HEK293 (cell line): ENCODE results near the gene UACA.
A peak's percentile ranks its signal among the peaks of the same experiment; 100 is the strongest.

Experiments
- CTCF ChIA-PET: fragments of 350-600 bp; formaldehyde crosslinking; extraction: SDS; loops from one replicate; lab custom pipeline; 2021; ENCODE audit warnings: antibody characterized with exemption; lab: Yijun Ruan, JAX
- POLR2A ChIA-PET: fragments of 300-600 bp; formaldehyde crosslinking; extraction: SDS; loops from one replicate; lab custom pipeline; 2020; ENCODE audit warnings: antibody characterized with exemption, inconsistent platforms; lab: Yijun Ruan, JAX
- H3K27ac ChIP-seq: fragments of 200-500 bp; sonication (Bioruptor generic); 2 replicates; pipeline ENCODE4 v1.5.1; 2014; ENCODE audit warnings: low read depth, low read length, control low read depth, inconsistent platforms; ENCODE audit errors: extremely low read depth
- H3K36me3 ChIP-seq, 2 experiments: fragments of 200-500 bp in 1 of 2; sonication (Bioruptor generic) in 1 of 2; 1 replicate in 1 of 2; 2 replicates in 1 of 2; pipeline ENCODE4 v1.5.1; 2014 to 2017; ENCODE audit warnings: inconsistent platforms in 2 of 2, low read length in 2 of 2; ENCODE audit not compliant: control insufficient read depth in 2 of 2, insufficient read depth in 1 of 2
- H3K4me1 ChIP-seq: fragments of 200-500 bp; sonication (Bioruptor generic); 2 replicates; pipeline ENCODE4 v1.5.1; 2014; ENCODE audit warnings: mild to moderate bottlenecking, low read length, inconsistent platforms; ENCODE audit not compliant: control insufficient read depth, insufficient read depth
- H3K4me3 ChIP-seq: 2 replicates; pipeline ENCODE4 v1.5.1; 2011; ENCODE audit warnings: low read depth, mild to moderate bottlenecking, control low read depth, low read length, moderate library complexity
- H3K9me3 ChIP-seq: fragments of 200-500 bp; sonication (Bioruptor generic); 2 replicates; pipeline ENCODE4 v1.5.1; 2014; ENCODE audit warnings: low read depth, low read length, inconsistent platforms; ENCODE audit not compliant: control insufficient read depth, insufficient read depth
- ATF2 ChIP-seq: fragments of 450-650 bp; formaldehyde crosslinking; IDR thresholded peaks from 2 replicates; pipeline ENCODE4 v1.5.1; 2016; ENCODE audit warnings: missing biosample characterization, missing genetic modification characterization, low read depth
- BCL11B ChIP-seq: fragments of 450-650 bp; formaldehyde crosslinking; IDR thresholded peaks from 2 replicates; pipeline ENCODE4 v1.5.1; 2016; ENCODE audit warnings: low read depth, missing biosample characterization, missing genetic modification characterization
- KLF10 ChIP-seq: fragments of 450-650 bp; IDR thresholded peaks from 2 replicates; pipeline ENCODE4 v1.5.1; 2018; ENCODE audit warnings: missing biosample characterization, mild to moderate bottlenecking, missing genetic modification characterization
- PRDM6 ChIP-seq: fragments of 450-650 bp; formaldehyde crosslinking; IDR thresholded peaks from 2 replicates; pipeline ENCODE4 v1.5.1; 2017; ENCODE audit warnings: missing biosample characterization, missing genetic modification characterization
- SALL2 ChIP-seq: fragments of 450-650 bp; formaldehyde crosslinking; IDR thresholded peaks from 2 replicates; pipeline ENCODE4 v1.5.0; 2017; ENCODE audit warnings: missing biosample characterization, mild to moderate bottlenecking, missing genetic modification characterization, borderline replicate concordance
- ZBTB20 ChIP-seq: fragments of 450-650 bp; formaldehyde crosslinking; IDR thresholded peaks from 2 replicates; pipeline ENCODE4 v1.5.1; 2016; ENCODE audit warnings: missing biosample characterization, missing genetic modification characterization
- ZBTB6 ChIP-seq: fragments of 450-650 bp; formaldehyde crosslinking; IDR thresholded peaks from 2 replicates; pipeline ENCODE4 v1.5.1; 2017; ENCODE audit warnings: missing biosample characterization, missing genetic modification characterization
- ZFP37 ChIP-seq: fragments of 450-650 bp; formaldehyde crosslinking; IDR thresholded peaks from 2 replicates; pipeline ENCODE4 v1.5.1; 2016; ENCODE audit warnings: missing biosample characterization, missing genetic modification characterization
- ZFP69B ChIP-seq: fragments of 450-650 bp; formaldehyde crosslinking; IDR thresholded peaks from 2 replicates; pipeline ENCODE4 v1.5.1; 2016; ENCODE audit warnings: missing biosample characterization, missing genetic modification characterization
- ZIC2 ChIP-seq: fragments of 450-650 bp; formaldehyde crosslinking; IDR thresholded peaks from 2 replicates; pipeline ENCODE4 v1.5.1; 2016; ENCODE audit warnings: missing biosample characterization, missing genetic modification characterization
- ZNF138 ChIP-seq: fragments of 450-650 bp; formaldehyde crosslinking; IDR thresholded peaks from 2 replicates; pipeline ENCODE4 v1.5.1; 2016; ENCODE audit warnings: missing biosample characterization, missing genetic modification characterization, borderline replicate concordance
- ZNF16 ChIP-seq: fragments of 450-650 bp; formaldehyde crosslinking; IDR thresholded peaks from 2 replicates; pipeline ENCODE4 v1.5.1; 2016; ENCODE audit warnings: low read depth, missing biosample characterization, missing genetic modification characterization
- ZNF169 ChIP-seq: fragments of 450-650 bp; formaldehyde crosslinking; IDR thresholded peaks from 2 replicates; pipeline ENCODE4 v1.5.1; 2016; ENCODE audit warnings: missing biosample characterization, missing genetic modification characterization
- ZNF18 ChIP-seq: fragments of 450-650 bp; formaldehyde crosslinking; IDR thresholded peaks from 2 replicates; pipeline ENCODE4 v1.5.1; 2016; ENCODE audit warnings: missing biosample characterization, missing genetic modification characterization
- ZNF26 ChIP-seq: fragments of 450-650 bp; formaldehyde crosslinking; IDR thresholded peaks from 2 replicates; pipeline ENCODE4 v1.5.1; 2016; ENCODE audit warnings: missing biosample characterization, missing genetic modification characterization
- ZNF362 ChIP-seq: fragments of 450-650 bp; formaldehyde crosslinking; IDR thresholded peaks from 2 replicates; pipeline ENCODE4 v1.5.1; 2016; ENCODE audit warnings: missing biosample characterization, missing genetic modification characterization
- ZNF366 ChIP-seq: fragments of 450-650 bp; formaldehyde crosslinking; conservative IDR thresholded peaks from 2 replicates; pipeline ENCODE4 v1.5.1; 2016; ENCODE audit warnings: missing biosample characterization, missing genetic modification characterization
- ZNF510 ChIP-seq: fragments of 450-650 bp; formaldehyde crosslinking; IDR thresholded peaks from 2 replicates; pipeline ENCODE4 v1.5.1; 2018; ENCODE audit warnings: mild to moderate bottlenecking, missing genetic modification characterization, missing biosample characterization; ENCODE audit not compliant: insufficient replicate concordance
- ZNF558 ChIP-seq: fragments of 450-650 bp; formaldehyde crosslinking; IDR thresholded peaks from 2 replicates; pipeline ENCODE4 v1.5.1; 2016; ENCODE audit warnings: missing biosample characterization, missing genetic modification characterization
- ZNF596 ChIP-seq: fragments of 450-650 bp; IDR thresholded peaks from 2 replicates; pipeline ENCODE4 v1.5.0; 2018; ENCODE audit warnings: missing biosample characterization, mild to moderate bottlenecking, missing genetic modification characterization, moderate library complexity
- ZNF600 ChIP-seq: fragments of 450-650 bp; formaldehyde crosslinking; IDR thresholded peaks from 2 replicates; pipeline ENCODE4 v1.5.1; 2016; ENCODE audit warnings: missing biosample characterization, missing genetic modification characterization
- ZNF639 ChIP-seq: fragments of 450-650 bp; formaldehyde crosslinking; IDR thresholded peaks from 2 replicates; pipeline ENCODE4 v1.5.1; 2016; ENCODE audit warnings: missing biosample characterization, missing genetic modification characterization
- ZNF670 ChIP-seq: fragments of 450-650 bp; formaldehyde crosslinking; IDR thresholded peaks from 2 replicates; pipeline ENCODE4 v1.5.1; 2016; ENCODE audit warnings: missing biosample characterization, missing genetic modification characterization, low read depth
- ZNF692 ChIP-seq: fragments of 450-650 bp; formaldehyde crosslinking; IDR thresholded peaks from 2 replicates; pipeline ENCODE4 v1.5.1; 2016; ENCODE audit warnings: missing biosample characterization, missing genetic modification characterization
- ZNF76 ChIP-seq: fragments of 450-650 bp; formaldehyde crosslinking; IDR thresholded peaks from 2 replicates; pipeline ENCODE4; 2016; ENCODE audit warnings: low read depth, missing biosample characterization, missing genetic modification characterization, borderline replicate concordance

Gene UACA

GRCh38 chr15:70761931-70762468 is 1.4 kb downstream of the UACA start:
- H3K4me3 ChIP-seq, result peak overlapping the region; percentile 90
- ChIA-PET POLR2A (interaction anchor here (0.9 to 1.0 kb wide), 3 partner anchors 8 to 1469 kb away, joined by 3 to 7 read pairs (median 4); partner anchors contain the start of gene PKM), CTCF (interaction anchor here (0.5 to 3.6 kb wide), 5 partner anchors 45 to 1813 kb away, joined by 3 to 21 read pairs (median 3); no protein-coding TSS in a partner anchor)
- H3K27ac ChIP-seq, result peak overlapping the region; percentile 98
- H3K9me3 ChIP-seq, result no peaks in the 10 kb centered on the region
- peaks cover 57% of the 10 kb centered on the region for H3K4me1 ChIP-seq
- H3K36me3 ChIP-seq, result no peaks in the 10 kb centered on the region; a peak in 1 of 3 replicates
- TF ChIP-seq ZNF26 (tag by site-specific recombination) (no peak), BCL11B (tag by site-specific recombination) (no peak), ZNF670 (tag by site-specific recombination) (no peak), PRDM6 (tag by site-specific recombination) (peak; percentile 99), ZBTB20 (tag by site-specific recombination) (no peak), ZNF600 (tag by site-specific recombination) (no peak), ZBTB6 (tag by site-specific recombination) (no peak), ZNF692 (tag by site-specific recombination) (0 out of 2 replicates have a peak, but pooled peaks have one; percentile 59), SALL2 (tag by site-specific recombination) (no peak), ZFP69B (no peak), ZNF558 (tag by site-specific recombination) (peak; percentile 57; the same call in 1 of the 2 replicates), ZNF510 (tag by site-specific recombination) (peak; percentile 4), ZNF16 (tag by site-specific recombination) (no peak), ZNF366 (tag by site-specific recombination) (peak; percentile 23; the same call in 1 of the 2 replicates), ZNF138 (tag by site-specific recombination) (no peak), ZFP37 (peak; percentile 22; the same call in 1 of the 2 replicates), ZNF18 (tag by site-specific recombination) (0 out of 2 replicates have a peak, but pooled peaks have one; percentile 51), ZNF362 (tag by site-specific recombination) (peak; percentile 96), ATF2 (tag by site-specific recombination) (peak; percentile 100), ZNF169 (tag by site-specific recombination) (no peak), ZNF596 (tag by site-specific recombination) (no peak), ZNF76 (tag by site-specific recombination) (no peak), ZIC2 (tag by site-specific recombination) (no peak), ZNF639 (no peak), KLF10 (peak; percentile 51; the same call in 1 of the 2 replicates)
